Astrocyte of the hippocampus (primary cell): Measurements from ENCODE around the gene DPYSL5.

Source experiments
- DNase-seq: peaks from one replicate; pipeline ENCODE4 v3.0.0; 2011; ENCODE audit warnings: low read depth, low spot score

DPYSL5 gene

DNA sequence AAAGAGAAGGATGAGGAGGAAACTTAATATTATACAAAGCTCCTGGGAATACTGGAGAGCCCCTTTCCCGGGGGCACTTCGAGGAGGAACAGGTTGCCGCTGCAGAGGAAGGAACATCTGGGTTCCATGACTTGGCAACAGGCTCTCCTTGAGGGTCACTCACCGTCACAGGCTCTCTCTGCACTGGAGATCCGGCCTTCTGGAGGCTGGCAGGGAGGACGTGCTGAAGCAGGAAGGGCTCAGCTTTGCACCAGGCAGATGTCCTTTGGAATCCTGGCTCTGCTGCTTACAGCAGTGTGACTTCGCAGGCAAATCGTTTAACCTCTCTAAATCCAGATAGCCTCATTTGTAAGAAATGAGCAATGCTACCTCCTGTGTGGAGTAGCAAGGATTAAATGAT, 2.9 kb upstream of the DPYSL5 start:
- no peak for DNase-seq

DNA sequence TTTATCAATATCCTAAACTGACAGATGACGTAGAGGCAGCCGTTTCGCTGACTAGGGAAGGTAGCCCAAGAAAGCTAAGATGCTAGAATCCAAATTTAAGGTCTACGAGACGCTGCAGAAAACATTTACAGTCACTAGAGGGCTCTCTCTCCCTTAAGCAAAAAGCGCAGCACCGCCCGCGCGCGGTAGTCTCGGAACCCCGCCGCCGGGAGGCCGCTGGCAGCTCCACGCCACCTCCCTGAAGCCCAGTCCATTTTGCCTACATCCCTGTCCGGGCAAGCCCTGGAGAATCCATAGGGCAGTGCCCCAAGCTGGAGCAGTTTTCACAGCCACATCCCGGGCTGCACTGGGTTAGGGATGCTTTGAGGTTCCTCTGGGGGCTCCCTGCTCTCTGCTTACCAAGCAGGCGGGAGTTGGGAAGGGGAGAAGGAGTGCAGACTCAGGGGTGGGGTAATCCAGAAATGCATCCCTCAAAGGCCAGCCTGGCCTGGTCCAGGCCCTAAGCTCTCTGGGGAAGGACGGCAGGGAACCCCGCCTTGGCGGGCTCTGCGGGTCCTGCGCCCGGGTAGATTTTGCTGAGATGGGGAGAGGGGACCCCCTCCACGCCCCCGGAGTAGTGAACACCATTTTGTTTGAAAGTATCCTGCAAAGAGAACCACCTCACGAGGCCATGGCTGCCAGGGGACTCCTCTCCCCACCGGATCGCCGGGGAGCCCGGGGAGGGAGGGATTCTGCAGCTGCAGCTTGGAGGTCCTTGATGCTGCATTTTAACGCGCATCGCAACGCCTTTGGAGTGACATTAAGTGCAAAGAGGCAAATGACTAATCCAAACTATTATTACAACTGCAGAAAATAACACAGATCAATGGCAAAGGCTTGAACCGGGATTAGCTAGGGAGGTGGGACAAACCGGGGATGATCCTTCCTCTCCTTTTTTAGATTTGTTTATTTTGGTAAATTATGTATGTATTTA, 1.3 kb upstream of the DPYSL5 start:
- DNase-seq: peak; percentile 89

DNA sequence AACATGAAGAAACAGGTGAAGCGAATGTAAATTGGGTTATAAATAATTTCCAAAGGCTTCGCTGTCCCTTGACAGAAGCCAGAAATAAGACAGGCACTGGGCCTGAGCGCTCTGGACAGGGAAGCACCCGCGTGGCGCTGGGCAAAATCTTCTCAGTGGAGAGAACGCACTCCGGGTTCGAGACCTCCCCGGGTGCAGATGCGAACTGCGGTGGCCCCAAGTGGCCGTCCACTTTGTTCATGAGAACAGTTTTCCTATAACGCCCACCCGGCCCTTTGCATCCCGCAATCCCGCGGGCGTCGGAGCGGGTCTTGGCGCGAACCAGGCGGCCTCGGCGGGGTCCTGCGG, 651 bp upstream of the DPYSL5 start:
- no peak for DNase-seq

DNA sequence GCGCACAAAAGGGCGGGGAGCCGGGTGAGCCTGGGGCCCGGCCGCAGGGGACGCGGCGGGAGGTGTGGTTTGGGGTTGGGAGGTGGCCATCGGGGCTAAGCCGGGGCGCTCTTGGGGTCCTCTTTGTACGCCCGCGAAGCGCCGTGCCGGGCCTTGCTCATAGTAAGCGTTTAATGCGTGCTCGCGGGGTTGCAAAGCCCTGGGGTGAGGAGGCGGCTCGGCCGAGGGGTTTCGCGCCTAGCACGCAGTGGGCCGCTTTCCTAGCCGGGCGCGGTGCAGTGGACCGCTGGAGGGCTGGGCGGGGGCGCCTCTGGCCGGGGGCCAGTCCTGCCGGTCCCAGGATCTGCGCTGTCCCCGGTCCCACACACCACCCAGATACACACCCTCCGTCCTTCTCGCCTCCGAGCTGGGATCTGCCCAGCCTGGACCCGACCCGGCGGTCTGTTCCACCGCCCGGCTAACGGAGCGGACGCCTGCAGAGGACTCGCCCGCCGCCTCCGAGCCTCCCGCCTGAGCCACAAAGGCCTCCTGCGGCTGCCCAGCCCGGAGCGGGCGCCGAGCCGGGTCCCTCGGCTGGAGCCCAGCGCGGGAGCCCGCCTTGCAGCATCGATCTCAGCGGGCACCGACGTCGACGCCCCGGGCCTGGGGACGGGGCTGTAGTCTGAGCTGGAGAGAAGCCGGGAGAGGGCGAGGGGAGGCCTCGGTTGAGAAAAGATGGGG, 564 bp downstream of the DPYSL5 start:
- peak; percentile 55 for DNase-seq

DNA sequence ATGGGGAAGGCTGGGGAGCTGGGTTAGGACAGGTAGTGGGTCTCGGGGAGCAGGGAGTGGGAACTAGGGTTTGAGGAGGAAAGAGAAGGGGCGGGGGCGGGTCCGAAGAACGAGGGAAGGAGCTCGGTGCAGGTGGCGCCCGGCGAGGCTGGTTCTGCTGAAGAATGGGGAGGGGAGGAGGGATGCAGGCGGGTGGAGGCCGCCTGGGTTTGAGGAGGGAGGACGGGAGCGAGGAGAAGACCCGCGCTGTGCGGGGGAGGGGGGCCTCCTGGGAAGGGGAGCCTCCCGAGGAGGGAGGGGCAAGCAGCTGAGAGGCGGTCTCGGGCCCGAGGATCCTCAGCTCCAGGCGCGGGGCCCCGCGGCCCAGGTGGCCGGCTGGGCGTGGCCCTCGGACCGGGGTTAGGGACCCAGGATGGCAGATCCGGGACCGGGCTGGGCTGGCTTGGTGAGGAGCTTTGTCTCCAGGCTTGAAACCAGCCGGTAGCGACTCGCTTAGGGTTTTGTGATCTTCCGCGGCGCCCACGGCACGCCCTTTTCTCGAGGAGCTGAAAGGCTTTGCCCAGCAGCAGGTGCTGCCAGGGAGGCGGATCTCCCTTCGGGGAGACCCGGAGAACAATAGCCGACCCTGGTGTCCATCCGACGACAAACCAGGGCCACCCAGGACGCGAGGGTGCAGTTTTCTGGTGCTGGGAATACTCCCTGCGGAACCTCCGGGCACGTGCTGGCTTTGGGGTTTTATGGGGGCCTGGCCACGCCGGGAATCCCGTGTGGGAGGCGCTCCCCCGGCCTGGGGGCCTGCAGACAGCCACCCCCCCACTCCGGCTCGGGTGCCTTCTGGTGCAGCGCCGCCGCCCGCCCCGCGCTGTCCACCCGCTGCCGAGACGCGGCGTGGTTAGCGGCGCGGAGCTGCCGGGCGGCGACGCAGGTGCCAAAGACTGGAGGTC, 1.4 kb downstream of the DPYSL5 start:
- DNase-seq: peak; percentile 12

DNA sequence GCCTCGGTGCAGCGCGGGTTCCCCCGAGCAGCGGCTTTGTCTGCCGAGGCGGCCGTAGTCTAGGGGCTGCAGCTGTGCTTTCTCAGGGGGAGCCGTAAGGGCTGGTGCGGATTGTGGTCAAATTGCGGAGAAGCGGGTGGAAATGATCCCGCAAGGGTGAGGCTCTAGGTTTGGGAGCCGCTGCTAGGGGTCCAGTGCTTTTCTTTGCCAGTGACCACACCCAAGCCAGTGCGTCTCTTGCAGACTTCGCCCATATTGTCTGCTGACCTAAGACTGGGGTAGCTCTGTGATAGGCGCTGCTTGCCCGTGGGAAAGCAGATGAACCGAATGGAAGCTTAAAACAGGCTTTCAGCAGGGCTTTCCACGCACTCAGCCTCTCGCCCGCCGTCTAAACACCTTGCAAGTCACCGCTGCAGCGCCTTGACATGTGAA, 2.1 kb downstream of the DPYSL5 start:
- DNase-seq: no peak

DNA sequence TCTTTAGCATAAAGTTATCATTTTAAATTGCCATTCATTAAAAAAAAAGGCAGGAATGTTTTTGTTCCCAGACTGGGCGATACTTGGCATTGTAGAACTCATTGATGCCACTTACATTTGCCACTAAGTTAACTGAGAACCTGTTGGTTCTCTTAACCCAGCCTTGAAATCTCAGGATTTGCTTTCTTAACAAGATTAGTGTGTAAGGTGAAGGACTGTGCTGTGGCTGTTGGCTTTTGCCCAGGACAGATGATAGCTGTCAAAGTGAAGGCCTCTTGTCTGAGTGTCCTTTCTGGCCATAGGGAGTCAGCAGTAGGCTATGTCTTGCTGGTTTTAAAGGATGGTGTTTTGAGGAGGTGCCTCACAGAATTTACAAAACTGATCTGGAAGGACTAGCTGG, 2.6 kb downstream of the DPYSL5 start:
- no peak for DNase-seq

DNA sequence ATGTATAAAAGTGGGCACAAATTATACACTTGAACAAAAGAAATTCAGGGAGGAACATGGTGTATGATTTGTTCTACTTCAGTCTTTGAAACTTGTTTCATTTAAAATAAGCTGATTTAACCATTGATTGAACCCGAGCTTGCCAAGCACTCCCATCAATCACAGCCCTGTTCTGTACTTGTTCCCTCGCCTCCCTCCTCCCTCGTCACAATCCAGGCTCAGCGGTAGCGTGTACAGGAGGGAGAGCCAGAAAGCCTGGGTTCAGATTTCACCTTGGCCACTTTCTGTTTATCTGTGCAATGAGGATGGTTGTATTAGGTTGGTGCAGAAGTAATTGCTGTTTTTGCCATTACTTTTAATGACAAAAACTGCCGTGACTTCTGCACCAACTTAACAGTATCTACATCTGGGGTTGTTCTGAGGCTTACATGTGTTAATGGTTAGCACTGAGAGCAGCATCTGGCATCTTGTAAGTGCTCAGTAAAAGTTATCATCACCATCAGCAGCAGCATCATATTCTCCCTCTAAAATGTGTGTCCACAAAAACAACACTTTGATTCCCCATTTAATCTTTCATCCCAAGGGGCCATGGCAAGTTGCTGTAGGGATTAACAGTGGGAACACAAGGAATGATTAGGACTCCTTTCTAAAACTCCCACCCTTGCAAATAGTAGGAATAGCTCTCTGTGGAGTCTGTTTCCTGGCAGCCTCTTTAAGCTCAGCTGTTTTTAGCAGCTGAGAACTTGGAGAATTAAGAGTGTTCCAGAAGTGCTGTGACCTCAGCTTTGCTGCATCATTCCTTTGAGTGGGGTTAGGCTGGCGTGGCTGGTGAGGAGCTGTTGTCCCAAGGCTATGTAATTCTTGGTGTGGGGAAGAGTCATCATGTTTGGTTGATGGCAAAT, 4.7 kb downstream of the DPYSL5 start:
- peak; percentile 20 for DNase-seq

DNA sequence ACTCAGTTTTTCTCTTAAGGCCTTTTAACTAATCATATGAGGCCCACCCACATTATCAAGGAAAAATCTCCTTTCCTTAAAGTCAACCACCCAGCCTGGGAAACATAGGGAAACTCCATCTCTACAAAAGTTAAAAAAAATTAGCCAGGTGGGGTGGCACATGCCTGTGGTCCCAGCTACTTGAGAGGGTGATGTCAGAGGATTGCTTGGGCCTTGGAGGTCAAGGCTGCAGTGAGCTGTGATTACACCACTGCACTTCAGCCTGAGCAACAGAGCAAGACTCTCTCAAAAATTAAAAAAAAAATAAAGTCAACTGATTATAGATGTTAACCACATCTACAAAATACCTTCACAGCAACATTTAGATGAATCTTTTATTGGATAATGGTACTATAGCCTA, 5.8 kb downstream of the DPYSL5 start:
- no peak for DNase-seq

DNA sequence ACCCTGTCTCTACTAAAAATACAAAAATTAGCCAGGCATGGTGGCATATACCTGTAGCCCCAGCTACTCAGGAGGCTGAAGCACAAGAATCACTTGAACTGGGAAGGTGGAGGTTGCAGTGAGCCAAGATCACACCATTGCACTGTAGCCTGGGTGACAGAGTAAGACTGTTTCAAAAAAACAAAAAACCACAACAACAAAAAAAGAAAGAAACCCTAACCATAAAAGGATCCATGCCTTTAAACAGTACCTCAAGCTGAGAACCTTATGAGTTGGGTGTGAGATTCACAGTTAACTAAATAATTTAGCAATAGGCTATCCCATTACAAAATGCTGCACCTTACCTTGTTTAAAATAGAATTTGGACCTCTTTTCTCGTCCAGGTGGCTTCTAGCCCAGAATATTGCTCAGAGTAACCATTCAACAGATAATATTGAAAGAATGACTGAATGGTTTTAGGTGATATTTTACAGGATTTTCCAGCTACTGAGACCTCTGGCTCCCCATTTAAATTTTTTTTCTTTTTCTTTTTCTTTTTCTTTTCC, 6.4 kb downstream of the DPYSL5 start:
- DNase-seq: no peak

DNA sequence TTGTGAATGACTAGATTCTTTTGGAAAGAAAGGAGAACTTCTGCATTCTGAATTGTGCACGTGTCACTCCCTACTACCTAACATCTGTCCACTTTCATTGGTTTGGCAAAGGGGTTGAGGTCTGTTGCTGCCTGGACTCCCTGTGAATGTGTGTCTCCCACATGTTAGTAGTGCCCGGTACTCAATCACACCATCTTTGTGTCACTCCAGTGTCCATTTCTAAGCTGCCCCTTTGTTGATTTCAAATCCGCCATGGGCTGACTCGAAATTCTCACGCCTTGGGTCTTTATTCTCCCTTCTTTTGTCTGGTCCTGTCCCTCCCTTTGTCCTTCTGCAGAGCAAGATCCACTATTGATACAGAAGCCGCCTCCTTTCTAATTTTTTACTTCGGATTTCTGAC, 7.5 kb downstream of the DPYSL5 start:
- DNase-seq: no peak

DNA sequence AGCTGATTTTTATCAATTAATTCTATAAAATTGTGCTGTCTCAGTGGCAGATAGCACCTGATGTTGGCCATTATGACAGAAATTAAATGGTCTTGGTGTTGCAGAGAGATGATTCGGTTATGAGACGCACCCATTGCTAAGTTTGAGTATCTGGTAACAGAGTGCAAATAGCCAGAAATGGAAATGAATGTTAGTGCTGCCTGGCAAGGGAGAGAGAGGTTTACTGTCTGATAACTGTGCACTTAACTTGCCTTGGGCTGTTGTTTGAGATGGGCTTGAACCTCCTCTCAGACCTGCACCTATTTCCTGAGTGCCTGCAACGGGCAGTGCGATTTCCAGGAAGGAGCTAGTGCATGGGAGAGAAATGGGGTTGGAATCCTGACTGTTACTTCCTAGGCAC, 11.7 kb downstream of the DPYSL5 start:
- DNase-seq: no peak

DNA sequence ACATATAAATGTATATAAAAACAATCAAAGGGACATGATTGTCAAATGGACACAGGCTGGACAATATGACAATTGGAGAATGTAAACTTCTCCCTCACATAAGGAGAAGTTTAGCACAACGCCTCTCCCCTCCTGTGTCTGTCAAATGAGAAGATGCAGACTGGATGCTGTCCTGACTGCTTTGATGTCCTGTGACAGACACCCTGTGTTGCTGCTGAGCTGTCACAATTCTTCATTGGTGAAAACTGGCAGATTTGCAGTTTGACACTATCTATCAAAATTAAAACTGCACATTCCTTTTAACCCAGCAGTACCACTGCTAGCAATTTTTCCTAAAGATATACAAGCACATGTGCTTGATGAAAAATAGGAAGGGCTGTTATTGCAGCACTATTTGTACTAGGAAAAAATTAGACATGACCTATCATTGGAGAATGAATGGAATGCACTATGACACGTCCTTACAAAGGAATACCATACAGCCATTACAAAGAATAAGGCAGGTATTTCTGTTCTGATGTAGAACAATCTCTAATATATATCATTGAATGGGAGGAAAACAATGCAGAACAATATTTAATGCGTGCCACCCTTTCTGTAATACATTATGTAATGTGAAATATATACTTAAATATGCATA, 12.4 kb downstream of the DPYSL5 start:
- DNase-seq: no peak

DNA sequence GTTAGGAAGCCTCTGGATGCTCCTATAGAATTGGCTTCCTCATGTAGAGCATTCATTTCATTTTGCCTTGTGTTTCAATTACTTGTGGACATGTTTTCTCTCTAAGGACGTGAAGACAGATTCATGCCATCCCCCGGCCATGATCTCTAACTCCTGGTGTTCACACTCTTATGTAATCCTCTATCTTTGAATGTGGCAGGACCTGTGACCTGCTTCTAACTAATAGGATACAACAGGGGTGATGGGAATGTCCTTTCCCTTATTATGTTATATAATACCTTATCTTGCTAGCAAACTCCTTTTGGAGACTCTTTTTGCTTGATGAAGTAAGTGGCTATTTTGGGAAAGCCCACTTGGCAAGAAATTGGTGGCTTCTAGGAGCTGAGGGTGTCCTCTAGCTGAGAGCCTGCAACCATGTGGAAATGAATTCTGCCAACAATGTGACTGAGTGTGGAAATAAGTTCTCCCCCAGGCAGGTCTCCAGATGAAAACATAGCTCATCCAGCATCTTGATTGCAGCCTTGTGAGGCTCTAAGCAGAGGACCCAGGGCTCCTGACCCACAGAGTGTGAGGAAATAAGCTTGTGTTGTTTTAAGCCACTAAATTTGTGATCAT, 13.8 kb downstream of the DPYSL5 start:
- no peak for DNase-seq

DNA sequence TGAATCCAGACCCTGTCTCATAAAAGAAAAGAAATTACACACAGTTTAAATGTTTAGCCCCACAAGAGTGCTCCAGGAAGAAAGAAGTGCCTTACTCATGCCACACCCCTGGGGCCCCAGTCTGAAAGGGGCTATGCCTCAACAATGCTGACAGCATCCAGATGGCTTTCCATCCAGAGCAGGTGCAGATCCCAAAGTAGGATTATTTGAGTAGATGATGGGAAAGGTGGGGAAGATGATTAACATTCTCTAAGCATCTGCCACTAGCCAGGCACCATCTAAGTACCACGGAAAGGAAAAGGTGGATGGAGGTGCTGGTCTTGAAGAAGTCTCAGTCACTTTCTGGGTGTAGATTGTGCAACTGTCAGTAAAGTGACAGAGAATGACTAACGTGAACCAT, 16.3 kb downstream of the DPYSL5 start:
- no peak for DNase-seq

DNA sequence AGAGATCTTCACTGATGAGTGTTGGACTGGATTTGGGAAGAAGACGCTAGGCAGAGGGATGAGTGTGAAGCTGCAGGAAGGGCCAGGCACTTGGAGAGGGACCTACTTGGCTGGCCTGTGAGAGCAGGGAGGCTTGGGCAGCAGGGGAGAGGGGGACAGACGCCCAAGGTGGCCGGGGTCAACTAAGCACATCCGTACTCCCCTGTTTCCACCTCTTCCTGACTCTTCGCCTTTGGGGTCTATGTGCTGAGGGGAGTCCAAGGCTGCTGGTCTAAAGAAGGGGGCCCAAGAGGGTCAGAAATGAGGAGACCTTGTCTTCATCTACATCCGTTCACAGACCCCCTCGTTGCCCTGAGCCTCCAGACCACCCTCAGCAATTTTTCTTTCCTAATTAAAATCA, 16.7 kb downstream of the DPYSL5 start:
- DNase-seq: no peak

DNA sequence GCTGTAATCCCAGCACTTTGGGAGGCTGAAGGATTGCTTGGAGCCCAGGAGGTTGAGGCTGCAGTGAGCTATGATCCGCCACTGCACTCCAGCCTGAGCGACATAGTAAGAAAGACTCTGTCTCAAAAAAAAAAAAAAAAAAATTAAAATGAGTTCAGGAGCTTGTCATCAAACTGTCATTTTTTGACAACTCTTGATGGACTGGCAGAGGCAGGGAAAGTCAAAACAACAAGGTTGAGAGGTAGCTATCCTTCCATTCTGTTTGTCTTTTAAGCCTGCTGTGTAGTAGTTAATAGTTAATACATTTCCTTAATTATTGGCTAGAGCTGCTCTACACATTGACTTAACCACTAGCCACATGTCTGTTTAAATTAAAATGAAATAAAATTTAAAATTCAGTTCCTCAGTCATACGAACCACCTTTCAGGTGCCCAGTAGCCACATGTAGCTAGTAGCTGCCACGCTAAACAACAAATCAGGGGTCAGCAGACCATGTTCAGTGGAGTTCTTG, 22.7 kb downstream of the DPYSL5 start:
- DNase-seq: no peak

DNA sequence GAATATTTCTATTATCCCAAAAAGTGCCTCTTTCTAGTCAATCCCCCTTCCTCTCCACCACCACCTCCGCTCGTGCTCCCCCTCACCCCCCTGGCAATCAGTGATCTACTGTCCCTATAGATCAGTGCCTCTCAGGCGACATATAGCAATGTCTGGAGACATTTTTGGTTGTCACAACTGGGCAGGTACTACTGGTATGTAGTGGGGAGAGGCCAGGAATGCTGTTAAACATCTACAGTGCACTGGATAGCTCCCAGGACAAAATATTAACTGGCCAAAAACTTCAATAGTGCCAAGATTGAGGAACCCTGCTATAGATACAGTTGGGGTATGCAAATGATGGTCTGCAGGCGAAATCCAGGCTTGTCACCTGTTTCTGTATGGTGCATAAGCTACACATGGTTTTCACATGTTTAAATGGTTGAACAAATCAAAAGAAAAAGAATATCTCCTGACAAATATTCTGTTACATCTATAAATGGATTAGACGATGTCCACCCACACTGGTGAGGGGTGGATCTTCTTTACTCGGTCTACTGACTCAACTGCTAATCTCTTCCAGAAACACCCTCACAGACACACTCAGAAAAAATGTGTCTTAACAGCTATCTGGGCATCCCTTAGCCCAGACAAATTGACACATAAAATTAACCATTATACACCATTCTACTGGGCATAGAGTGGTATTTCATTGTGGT, 25.5 kb downstream of the DPYSL5 start:
- no peak for DNase-seq

DNA sequence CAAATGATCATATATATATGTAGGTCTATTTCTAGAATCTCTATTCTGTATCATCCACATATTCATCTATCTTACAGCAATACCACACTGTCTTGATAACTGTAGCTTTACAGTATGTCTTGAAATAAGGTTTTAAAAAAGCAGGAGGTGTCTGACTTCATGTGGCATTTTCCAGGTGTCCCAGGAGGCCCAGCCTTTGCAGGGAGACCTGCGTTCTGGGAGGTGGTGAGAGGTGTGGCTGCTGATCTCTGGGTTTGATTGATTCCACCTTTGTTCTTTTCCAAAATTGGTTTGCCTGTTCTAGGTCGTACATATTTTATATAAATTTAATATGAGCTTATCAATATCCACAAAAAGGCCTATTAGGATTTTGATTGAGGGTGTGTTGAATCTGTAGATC, 26.6 kb downstream of the DPYSL5 start:
- DNase-seq: no peak
